ENCODE results near the gene PPFIBP1. TPM values are rescaled to one million over a fixed set of nuclear protein-coding genes. Genes with fewer than 3 reads are reported as not detected.

Gene PPFIBP1
- total and polyA plus RNA-seq, 2 of the 13 experiments (the other 11 are each of a cell fraction or from before 2014, with no cell fraction given), result 16.2 to 21.8 TPM

- no peak for TF ChIP-seq CEBPG (CRISPR knock-in tag; IDR thresholded peaks at IDR 0.05)
- no peak for TF ChIP-seq ATM (IDR thresholded peaks at IDR 0.05; ENCODE audit: borderline replicate concordance)
- no peak for TF ChIP-seq ZKSCAN1 (IDR thresholded peaks at IDR 0.05; ENCODE audit: low read length)
- no peak for TF ChIP-seq RFX5 (IDR thresholded peaks at IDR 0.05; ENCODE audit: low read depth, low read length)
- no peak for TF ChIP-seq ZNF232 (CRISPR knock-in tag; IDR thresholded peaks at IDR 0.05; ENCODE audit: borderline replicate concordance)
- peak; percentile 22; the same call in 1 of the 2 replicates for TF ChIP-seq RNF2 (conservative IDR thresholded peaks at IDR 0.05; ENCODE audit: low read depth)
- TF ChIP-seq SMARCE1 (IDR thresholded peaks at IDR 0.05; ENCODE audit: borderline replicate concordance), result no peak
These were observed 733 bp upstream of the PPFIBP1 start (continued) for GRCh38 chr12:27523305-27523641.

DNA sequence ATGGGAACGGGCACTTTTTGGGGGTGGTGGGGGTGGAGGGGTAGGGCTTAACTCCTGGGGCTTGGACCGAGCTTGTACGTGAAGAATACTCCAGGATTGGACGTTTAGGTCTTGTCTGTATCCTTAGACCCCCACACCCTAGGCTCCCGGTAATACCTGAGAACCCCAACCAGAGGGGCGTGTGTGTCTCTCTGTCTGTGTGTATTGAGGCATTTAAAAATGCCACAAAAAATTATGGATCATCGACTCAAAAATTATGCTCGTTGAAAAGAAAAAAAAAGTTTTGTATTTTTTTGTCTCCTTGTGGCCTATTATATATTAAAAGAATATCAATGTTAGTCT is 459 bp downstream of the PPFIBP1 start:
- 3% methylated on average over 8 of the region's 8 CpGs for WGBS (ENCODE audit: low lambda C conversion rate)
- TF ChIP-seq HINFP (CRISPR knock-in tag; IDR thresholded peaks at IDR 0.05; ENCODE audit: low read depth), result no peak
- no peak for TF ChIP-seq HOXA9 (CRISPR knock-in tag; IDR thresholded peaks at IDR 0.05; ENCODE audit: borderline replicate concordance)
- TF ChIP-seq PHB2 (IDR thresholded peaks at IDR 0.05; ENCODE audit: partially characterized antibody), result no peak
- peak; percentile 47; the same call in 1 of the 2 replicates for TF ChIP-seq ZNF546 (CRISPR knock-in tag; conservative IDR thresholded peaks at IDR 0.05)
- FAIRE-seq, result no peak
- Histone ChIP-seq H3K36me3 (replicated peaks in 1 of 2; ENCODE audit: control insufficient read depth in 1 of 2, insufficient read depth in 2 of 2, low read length in 2 of 2) (no peaks in the 10 kb centered on the region), H4K20me1 (ENCODE audit: insufficient read depth, low read length) (no peaks in the 10 kb centered on the region), H3K27ac (ENCODE audit: extremely low read length, insufficient read depth, low read length) (peak overlapping the region; percentile 82), H3K9ac (ENCODE audit: insufficient read depth, low read depth, low read length) (peak overlapping the region; percentile 89), H2AFZ (ENCODE audit: low read length) (peak overlapping the region; percentile 62), H3K4me3 (replicated peaks in 1 of 3; ENCODE audit: insufficient read depth in 1 of 3, low read depth in 2 of 3, low read length in 3 of 3) (peak overlapping the region; percentile 74 to 97 (median 93)), H3K27me3 (ENCODE audit: control insufficient read depth in 1 of 2, insufficient read depth in 2 of 2, low read length in 2 of 2) (no peaks in the 10 kb centered on the region; a peak in 1 of 5 replicates), H3K9me3 (ENCODE audit: low read length) (no peaks in the 10 kb centered on the region), H3K4me1 (ENCODE audit: insufficient read depth, low read length) (peaks cover 33% of the 10 kb centered on the region), H3K79me2 (ENCODE audit: insufficient read depth, low read length) (peaks cover 36% of the 10 kb centered on the region), H3K4me2 (ENCODE audit: low read depth, low read length) (peak overlapping the region; percentile 82)
- ChIA-PET CTCF (ENCODE audit: low intra/inter-chr PET ratio, low total read pairs) (no interaction called here), POLR2A (interaction anchor here (0.7 to 2.9 kb wide), 12 partner anchors 10 to 1112 kb away, joined by 3 to 65 read pairs (median 4); no protein-coding TSS in a partner anchor)
- BruUV-seq (replicated peaks), result no TSS peak
- in situ Hi-C loops (cut with HindIII; ENCODE audit: extremely low pct_ligation_motif_present, low pct_unique_long_range_greater_than_20kb), result no loop called here
- peak; percentile 57 for ATAC-seq
- no peak for DNase-seq (ENCODE audit: low spot score)
- intact Hi-C loops (cut with micrococcal nuclease; ENCODE audit: unreplicated experiment), result loop anchor here (1.0 to 10.0 kb wide), 3 partner anchors 25 to 180 kb away; no protein-coding TSS in a partner anchor
